H1 (cell line): ENCODE results near the gene ST8SIA4. TPM values are rescaled to one million over a fixed set of nuclear protein-coding genes. Genes with fewer than 3 reads are reported as not detected.
A peak's percentile ranks its signal among the peaks of the same experiment; 100 is the strongest.

Experiments used
- CTCF ChIA-PET: fragments of 300-600 bp; sonication (Branson Sonifier 250); formaldehyde crosslinking; loops from one replicate; lab custom pipeline; 2021; ENCODE audit not compliant: partially characterized antibody; lab: Charles Lee
- POLR2A ChIA-PET: fragments of 300-600 bp; sonication (Branson Sonifier 250); formaldehyde crosslinking; loops from one replicate; lab custom pipeline; 2021; ENCODE audit warnings: inconsistent platforms; ENCODE audit not compliant: partially characterized antibody; lab: Charles Lee
- DNase-seq, 2 experiments: peaks; one replicate each; pipeline versions ENCODE4 v3.0.0 to v3.0.0-alpha.2; 2010 to 2022; ENCODE audit warnings: low spot score in 2 of 2, low read depth in 1 of 2, mixed read lengths in 1 of 2
- FAIRE-seq: peaks from 2 replicates; lab custom pipeline; 2011; peaks lifted over from hg19 to GRCh38; lab: Jason Lieb, UNC
- H2AFZ ChIP-seq: 2 replicates; pipeline ENCODE4 v1.8.1; 2012; ENCODE audit warnings: low read length, inconsistent platforms
- H2AK5ac ChIP-seq: 2 replicates; pipeline ENCODE4 v1.6.1; 2013; ENCODE audit warnings: low read depth, low read length
- H2BK120ac ChIP-seq: replicated peaks from 2 replicates; pipeline ENCODE3; 2013; ENCODE audit warnings: low read depth, low read length, inconsistent platforms
- H2BK12ac ChIP-seq: 2 replicates; pipeline ENCODE4 v1.6.1; 2013; ENCODE audit warnings: low read depth, low read length
- H2BK15ac ChIP-seq: 2 replicates; pipeline ENCODE4 v1.6.1; 2013; ENCODE audit warnings: low read length
- H2BK20ac ChIP-seq: 2 replicates; pipeline ENCODE4 v1.6.1; 2013; ENCODE audit warnings: low read length
- H2BK5ac ChIP-seq: 2 replicates; pipeline ENCODE4 v1.6.1; 2013; ENCODE audit warnings: low read depth, low read length
- H3K14ac ChIP-seq: 2 replicates; pipeline ENCODE4 v1.6.1; 2013; ENCODE audit warnings: inconsistent platforms; ENCODE audit not compliant: insufficient read length
- H3K18ac ChIP-seq: 2 replicates; pipeline ENCODE4 v1.6.1; 2013; ENCODE audit warnings: low read length; ENCODE audit errors: extremely low read depth
- H3K23ac ChIP-seq: 2 replicates; pipeline ENCODE4 v1.6.1; 2013; ENCODE audit warnings: inconsistent platforms; ENCODE audit not compliant: insufficient read length
- H3K23me2 ChIP-seq: 2 replicates; pipeline ENCODE4 v1.6.1; 2013; ENCODE audit warnings: low read depth, low read length
- H3K27ac ChIP-seq: 2 replicates; pipeline ENCODE4 v1.6.1; 2011; ENCODE audit warnings: low read depth, low read length, inconsistent platforms
- H3K27me3 ChIP-seq, 4 experiments: replicated peaks in 1 of 4; 1 replicate in 1 of 4; 2 replicates in 3 of 4; pipeline versions ENCODE4 v1.6.1 to v1.8.1; 2011 to 2013; ENCODE audit warnings: low read length in 3 of 4, mild to moderate bottlenecking in 3 of 4, inconsistent platforms in 2 of 4, mixed read lengths in 2 of 4, moderate library complexity in 1 of 4; ENCODE audit not compliant: control insufficient read depth in 3 of 4, insufficient read depth in 3 of 4; ENCODE audit errors: extremely low read depth in 1 of 4
- H3K36me3 ChIP-seq, 4 experiments: 2 replicates each; pipeline versions ENCODE4 v1.6.1 to v1.8.1; 2011 to 2013; ENCODE audit warnings: mild to moderate bottlenecking in 4 of 4, low read length in 3 of 4, moderate library complexity in 2 of 4, control low read depth in 1 of 4, inconsistent platforms in 1 of 4; ENCODE audit not compliant: insufficient read depth in 4 of 4, control insufficient read depth in 2 of 4
- H3K4ac ChIP-seq: replicated peaks from 2 replicates; pipeline ENCODE3; 2013; ENCODE audit warnings: low read length, low read depth, mixed read lengths, inconsistent platforms; ENCODE audit not compliant: insufficient read length
- H3K4me1 ChIP-seq, 4 experiments: replicated peaks in 1 of 4; 1 replicate in 1 of 4; 2 replicates in 3 of 4; pipeline versions ENCODE4 v1.6.1 to v1.8.1; 2011 to 2013; ENCODE audit warnings: low read length in 3 of 4, inconsistent platforms in 2 of 4, mixed read lengths in 1 of 4; ENCODE audit not compliant: insufficient read depth in 4 of 4, control insufficient read depth in 3 of 4
- H3K4me2 ChIP-seq, 2 experiments: 2 replicates each; pipeline versions ENCODE4 v1.6.1 to v1.8.1; 2011 to 2013; ENCODE audit warnings: low read depth in 2 of 2, low read length in 2 of 2, control low read depth in 1 of 2, inconsistent platforms in 1 of 2, mild to moderate bottlenecking in 1 of 2; ENCODE audit not compliant: insufficient read depth in 1 of 2
- H3K4me3 ChIP-seq, 4 experiments: fragments of 200-600, 300-600 bp in 1 of 4; sonication (generic), shearing (Covaris generic), sonication (Bioruptor Twin) in 1 of 4; 2 replicates each; pipeline versions ENCODE4 v1.5.1 to v1.8.1; 2011 to 2016; ENCODE audit warnings: low read length in 4 of 4, low read depth in 3 of 4, control low read depth in 2 of 4, inconsistent platforms in 2 of 4, mild to moderate bottlenecking in 2 of 4, mixed read lengths in 1 of 4, moderate library complexity in 1 of 4; ENCODE audit not compliant: insufficient read depth in 2 of 4; ENCODE audit errors: extremely low read depth in 1 of 4
- H3K56ac ChIP-seq: replicated peaks from 2 replicates; pipeline ENCODE3; 2013; ENCODE audit warnings: low read depth, mild to moderate bottlenecking, mixed read lengths, low read length, inconsistent platforms; ENCODE audit not compliant: insufficient read length
- H3K79me1 ChIP-seq: 2 replicates; pipeline ENCODE4 v1.6.1; 2013; ENCODE audit warnings: low read depth, low read length, control low read depth
- H3K79me2 ChIP-seq, 2 experiments: 2 replicates each; pipeline versions ENCODE4 v1.6.1 to v1.8.1; 2012 to 2013; ENCODE audit warnings: low read length in 2 of 2, mild to moderate bottlenecking in 2 of 2, inconsistent platforms in 1 of 2; ENCODE audit not compliant: insufficient read depth in 2 of 2, control insufficient read depth in 1 of 2
- H3K9ac ChIP-seq, 4 experiments: replicated peaks in 1 of 4; 1 replicate in 1 of 4; 2 replicates in 3 of 4; pipeline versions ENCODE4 v1.6.1 to v1.8.1; 2011 to 2013; ENCODE audit warnings: low read depth in 3 of 4, low read length in 3 of 4, control low read depth in 2 of 4, mild to moderate bottlenecking in 2 of 4, moderate library complexity in 2 of 4, inconsistent platforms in 1 of 4; ENCODE audit errors: extremely low read depth in 1 of 4
- H3K9me3 ChIP-seq, 2 experiments: 2 replicates each; pipeline versions ENCODE4 v1.6.1 to v1.8.1; 2012 to 2013; ENCODE audit warnings: mild to moderate bottlenecking in 2 of 2, moderate library complexity in 2 of 2, control low read depth in 1 of 2, inconsistent platforms in 1 of 2, low read depth in 1 of 2, low read length in 1 of 2, mixed read lengths in 1 of 2; ENCODE audit not compliant: insufficient read depth in 2 of 2
- H4K20me1 ChIP-seq, 2 experiments: replicated peaks in 1 of 2; 2 replicates each; pipeline versions ENCODE3 to v1.8.1; 2011 to 2013; ENCODE audit warnings: inconsistent platforms in 2 of 2, low read length in 2 of 2, mild to moderate bottlenecking in 1 of 2; ENCODE audit not compliant: insufficient read depth in 2 of 2, control insufficient read depth in 1 of 2
- H4K5ac ChIP-seq: 2 replicates; pipeline ENCODE4 v1.6.1; 2013; ENCODE audit warnings: low read length, low read depth, mixed read lengths, inconsistent platforms; ENCODE audit not compliant: insufficient read length
- H4K8ac ChIP-seq: 2 replicates; pipeline ENCODE4 v1.8.0; 2013; ENCODE audit warnings: mild to moderate bottlenecking, moderate library complexity, low read length, inconsistent platforms; ENCODE audit not compliant: insufficient read depth; ENCODE audit errors: extremely low read depth
- H4K91ac ChIP-seq: replicated peaks from 2 replicates; pipeline ENCODE3; 2013; ENCODE audit warnings: low read length, mixed read lengths, inconsistent platforms; ENCODE audit not compliant: insufficient read length
- KDM4A ChIP-seq: IDR thresholded peaks from one replicate; pipeline ENCODE4 v1.7.1; 2012; ENCODE audit warnings: low read depth, mild to moderate bottlenecking, moderate library complexity, low read length, inconsistent platforms; ENCODE audit not compliant: severe bottlenecking
- POLR2A ChIP-seq, 2 experiments: IDR thresholded peaks; 1 replicate in 1 of 2; 2 replicates in 1 of 2; pipeline ENCODE4 v1.6.1; 2011; ENCODE audit warnings: low read depth in 2 of 2, low read length in 2 of 2, mild to moderate bottlenecking in 2 of 2; ENCODE audit errors: control extremely low read depth in 1 of 2
- RBBP5 ChIP-seq: IDR thresholded peaks from 2 replicates; pipeline ENCODE4 v1.7.1; 2012; ENCODE audit warnings: low read depth, mild to moderate bottlenecking, inconsistent platforms, low read length, moderate library complexity, borderline replicate concordance
- RFX5 ChIP-seq: IDR thresholded peaks from 2 replicates; pipeline ENCODE4 v1.6.1; 2011; ENCODE audit warnings: low read depth, low read length, improper control_type of control experiment, borderline replicate concordance
- SP1 ChIP-seq: IDR thresholded peaks from 2 replicates; pipeline ENCODE4 v1.6.1; 2011; ENCODE audit warnings: low read depth, low read length
- SUZ12 ChIP-seq: fragments of 200-600 bp; sonication (generic); IDR thresholded peaks from 2 replicates; pipeline ENCODE4 v1.6.1; 2012; ENCODE audit warnings: mild to moderate bottlenecking, inconsistent platforms, low read length, moderate library complexity, mixed read lengths
- TAF1 ChIP-seq: IDR thresholded peaks from 2 replicates; pipeline ENCODE4 v1.6.1; 2011; ENCODE audit warnings: mild to moderate bottlenecking, low read depth, low read length
- WGBS, 2 experiments: shearing (Covaris generic) in 1 of 2; methylation state at CpG; one replicate each; pipeline versions ENCODE4 v1.1.6 to v1.1.7; 2013 to 2015; ENCODE audit warnings: low lambda C conversion rate in 2 of 2, mixed read lengths in 2 of 2, inconsistent platforms in 1 of 2, low coverage in 1 of 2, missing lambda C conversion rate in 1 of 2; ENCODE audit not compliant: insufficient replicate concordance in 2 of 2, insufficient coverage in 1 of 2, insufficient read length in 1 of 2; ENCODE audit errors: extremely low coverage in 1 of 2, missing lambda C conversion rate in 1 of 2; 5-methylcytosine and 5-hydroxymethylcytosine counted together
- polyA plus RNA-seq, 7 experiments: library from polyadenylated mRNA; depleted of rRNA in 3 of 7; stranded (reverse) in 5 of 7; unstranded in 2 of 7; fragments of >200 nt in 5 of 7; fragments of 200-250 nt in 2 of 7; gene quantifications; 1 replicate in 5 of 7; 2 replicates in 1 of 7; 4 replicates in 1 of 7; pipeline versions ENCODE4 v1.2.1 to v1.2.3, GENCODE V29; 2011 to 2013; ENCODE audit warnings: missing spikeins in 2 of 7, mixed read lengths in 2 of 7
- total RNA-seq: library from RNA; stranded (reverse); fragmentation: NEBNext Ultra II Directional; extraction: Animal tissue kit (Norgen Biotek cat#: 25700); gene quantifications from 2 replicates; pipeline ENCODE4 v1.2.1, GENCODE V29; 2021

The ST8SIA4 gene
- total and polyA plus RNA-seq, 2 of the 8 experiments (the other 6 are each of a cell fraction or from before 2014, with no cell fraction given) = 0.08 to 0.50 TPM

DNA sequence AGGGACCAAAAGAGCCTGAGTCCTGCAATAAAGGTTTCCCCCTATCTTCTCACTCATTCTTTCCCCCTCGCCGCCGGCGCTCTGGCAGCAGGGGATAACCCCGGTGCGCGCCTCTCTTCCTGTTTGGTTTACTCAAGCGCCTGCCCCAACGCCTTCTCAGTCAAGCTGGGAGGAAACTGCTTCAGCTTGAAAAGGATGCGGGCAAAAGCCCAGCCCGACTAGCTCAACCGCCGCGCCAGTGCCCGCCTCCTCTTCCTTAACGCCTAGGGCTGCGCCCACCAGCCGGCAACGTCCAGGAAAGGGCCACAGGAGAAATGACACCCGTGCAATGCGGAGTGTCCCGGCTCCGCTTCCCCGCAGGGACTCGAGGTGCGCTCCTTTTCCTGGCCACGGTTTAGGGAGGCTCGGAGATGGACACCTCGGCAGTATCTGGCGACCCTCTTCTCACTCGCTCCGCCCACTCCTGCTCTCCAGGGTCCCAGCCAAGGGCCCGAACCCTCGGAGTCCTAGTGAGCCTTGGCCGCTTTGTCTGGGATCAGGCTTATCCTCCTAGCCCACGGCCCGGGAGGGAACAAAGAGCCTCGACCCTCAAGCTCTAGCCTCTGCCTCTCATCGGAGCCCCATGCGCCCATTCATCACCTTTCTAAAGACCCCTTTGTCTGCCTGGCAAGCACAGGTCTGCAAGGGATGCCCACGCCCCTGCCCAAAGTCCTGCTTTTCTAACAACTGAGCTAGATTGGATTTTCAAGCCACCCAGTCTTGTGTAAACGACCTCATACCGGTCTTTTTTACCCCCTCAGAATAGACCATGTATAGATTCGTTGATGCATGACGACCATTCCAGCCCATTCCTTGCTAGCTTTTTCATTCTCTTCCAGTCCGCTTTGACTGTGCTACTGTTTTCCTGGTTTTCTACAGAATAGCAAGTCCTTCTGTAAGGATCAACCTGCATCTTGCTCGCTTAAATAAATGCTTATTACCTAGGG, 2.0 kb downstream of the ST8SIA4 start:
- no peak overlapping the region for H3K14ac ChIP-seq
- H3K4ac ChIP-seq = no peak overlapping the region
- H2BK12ac ChIP-seq = peak overlapping the region; percentile 75; the same call in 1 of the 2 replicates
- H2BK20ac ChIP-seq = no peak overlapping the region
- H3K18ac ChIP-seq = peak overlapping the region; percentile 28; the same call in 1 of the 2 replicates
- no peak overlapping the region for H2AK5ac ChIP-seq
- H3K79me2 ChIP-seq = no peaks in the 10 kb centered on the region
- H4K8ac ChIP-seq = peak overlapping the region; percentile 64; the same call in 1 of the 2 replicates
- FAIRE-seq = no peak
- H3K23ac ChIP-seq = no peak overlapping the region
- H3K23me2 ChIP-seq = peaks cover 20% of the 10 kb centered on the region
- H3K56ac ChIP-seq = no peak overlapping the region
- peak overlapping the region; percentile 95 for H2AFZ ChIP-seq
- no peak overlapping the region for H3K27ac ChIP-seq
- H3K9me3 ChIP-seq = no peaks in the 10 kb centered on the region
- no peak overlapping the region for H2BK120ac ChIP-seq
- H3K4me3 ChIP-seq = peak overlapping the region; percentile 55 to 74 (median 68)
- no peaks in the 10 kb centered on the region for H3K79me1 ChIP-seq
- peak in 1 of 2 experiments; percentile 73 for DNase-seq
- peak overlapping the region in 2 of 4 experiments; percentile 27 to 42; a peak in 4 of 7 replicates for H3K9ac ChIP-seq
- no peaks in the 10 kb centered on the region for H3K36me3 ChIP-seq
- ChIA-PET CTCF (interaction anchor here (0.6 to 2.3 kb wide), 23 partner anchors 8 to 762 kb away, joined by 3 to 10 read pairs (median 3); no protein-coding TSS in a partner anchor), POLR2A (interaction anchor here (0.6 kb wide), 1 partner anchor 1268 kb away, joined by 3 read pairs; no protein-coding TSS in a partner anchor)
- no peak overlapping the region for H4K5ac ChIP-seq
- H3K4me2 ChIP-seq = peak overlapping the region; percentile 83 to 92
- no peak overlapping the region for H2BK5ac ChIP-seq
- WGBS, 2 experiments = 7% methylated on average over 43 of the region's 47 CpGs; no CpG with 5 or more reads in 1 of the 2 experiments
- H4K91ac ChIP-seq = no peak overlapping the region
- no peak overlapping the region for H2BK15ac ChIP-seq
- H3K27me3 ChIP-seq = peaks cover 20 to 50% (median 42%) of the 10 kb centered on the region in 4 experiments
- H4K20me1 ChIP-seq = no peaks in the 10 kb centered on the region
- peaks cover 0 to 16% (median 4%) of the 10 kb centered on the region in 4 experiments; a peak in 5 of 7 replicates for H3K4me1 ChIP-seq
- TF ChIP-seq SP1 (no peak), SUZ12 (peak; percentile 30; the same call in 1 of the 2 replicates), KDM4A (peak; percentile 49), POLR2A (IDR thresholded peaks at IDR 0.05; ENCODE audit: control extremely low read depth in 1 of 2, low read depth in 2 of 2, low read length in 2 of 2) (0 out of 3 replicates have a peak, but pooled peaks of 1 of the 2 experiments have one; percentile 31), RFX5 (no peak), TAF1 (peak; percentile 45; the same call in 1 of the 2 replicates), RBBP5 (peak; percentile 70; the same call in 1 of the 2 replicates)
